ENCODE results near the gene RAPGEF5.

- TF ChIP-seq, protein P1, sequence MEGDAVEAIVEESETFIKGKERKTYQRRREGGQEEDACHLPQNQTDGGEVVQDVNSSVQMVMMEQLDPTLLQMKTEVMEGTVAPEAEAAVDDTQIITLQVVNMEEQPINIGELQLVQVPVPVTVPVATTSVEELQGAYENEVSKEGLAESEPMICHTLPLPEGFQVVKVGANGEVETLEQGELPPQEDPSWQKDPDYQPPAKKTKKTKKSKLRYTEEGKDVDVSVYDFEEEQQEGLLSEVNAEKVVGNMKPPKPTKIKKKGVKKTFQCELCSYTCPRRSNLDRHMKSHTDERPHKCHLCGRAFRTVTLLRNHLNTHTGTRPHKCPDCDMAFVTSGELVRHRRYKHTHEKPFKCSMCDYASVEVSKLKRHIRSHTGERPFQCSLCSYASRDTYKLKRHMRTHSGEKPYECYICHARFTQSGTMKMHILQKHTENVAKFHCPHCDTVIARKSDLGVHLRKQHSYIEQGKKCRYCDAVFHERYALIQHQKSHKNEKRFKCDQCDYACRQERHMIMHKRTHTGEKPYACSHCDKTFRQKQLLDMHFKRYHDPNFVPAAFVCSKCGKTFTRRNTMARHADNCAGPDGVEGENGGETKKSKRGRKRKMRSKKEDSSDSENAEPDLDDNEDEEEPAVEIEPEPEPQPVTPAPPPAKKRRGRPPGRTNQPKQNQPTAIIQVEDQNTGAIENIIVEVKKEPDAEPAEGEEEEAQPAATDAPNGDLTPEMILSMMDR (IDR thresholded peaks at IDR 0.05) = no peak
- TF ChIP-seq EP300 (IDR thresholded peaks at IDR 0.05) = no peak
These were observed 118.3 kb downstream of the RAPGEF5 start for GRCh38 chr7:22238354-22239311.
